Left renal cortex interstitium (tissue), 4 donors: Measurements from ENCODE around the gene CAMKK2. TPM values are rescaled to one million over a fixed set of nuclear protein-coding genes. Genes with fewer than 3 reads are reported as not detected.
"Not testable (repeated sequence)": the region's sequence is repeated elsewhere in the genome, so short reads cannot be mapped to it uniquely, and the experiment has no call there.

Experiments used
- DNase-seq, 4 donors: peaks; one replicate each; pipeline ENCODE4 v3.0.0-alpha.2; 2013; ENCODE audit warnings: low read depth in 4 of 4, low spot score in 2 of 4, missing footprints in 1 of 4
- polyA plus RNA-seq, 4 donors: library from polyadenylated mRNA; unstranded; fragments of 120-200 nt; gene quantifications; one replicate each; pipeline ENCODE4 v1.2.1, GENCODE V29; 2013; ENCODE audit not compliant: insufficient read length in 4 of 4

CAMKK2 gene
- polyA plus RNA-seq, 4 donors: 33.7 to 39.9 (median 34.8) TPM

DNA sequence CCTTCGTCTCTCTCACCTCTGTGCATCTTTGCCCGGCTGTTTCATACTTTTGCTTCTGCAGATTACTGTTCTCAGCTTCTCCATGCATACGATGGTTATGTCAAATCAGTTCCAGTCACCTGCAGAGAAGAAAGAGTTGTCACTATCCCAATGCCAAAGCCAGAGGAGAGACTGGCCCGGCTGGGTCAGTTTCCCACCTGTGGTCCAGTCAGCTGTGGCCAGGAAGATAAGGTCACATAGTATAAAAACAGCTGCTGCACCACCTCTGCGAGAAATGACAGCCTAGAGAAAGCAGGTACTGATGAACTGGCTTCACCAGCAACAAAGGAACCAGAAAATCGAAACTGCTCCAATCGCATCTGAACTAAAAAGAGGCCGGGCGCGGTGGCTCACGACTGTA, 93.0 kb downstream of the CAMKK2 start:
- DNase-seq: no peak

- DNase-seq: no peak
These were observed 93.8 kb downstream of the CAMKK2 start for GRCh38 chr12:121202407-121203355.

- not testable (repeated sequence) for DNase-seq
These were observed 95.4 kb downstream of the CAMKK2 start for GRCh38 chr12:121201140-121201539.

DNA sequence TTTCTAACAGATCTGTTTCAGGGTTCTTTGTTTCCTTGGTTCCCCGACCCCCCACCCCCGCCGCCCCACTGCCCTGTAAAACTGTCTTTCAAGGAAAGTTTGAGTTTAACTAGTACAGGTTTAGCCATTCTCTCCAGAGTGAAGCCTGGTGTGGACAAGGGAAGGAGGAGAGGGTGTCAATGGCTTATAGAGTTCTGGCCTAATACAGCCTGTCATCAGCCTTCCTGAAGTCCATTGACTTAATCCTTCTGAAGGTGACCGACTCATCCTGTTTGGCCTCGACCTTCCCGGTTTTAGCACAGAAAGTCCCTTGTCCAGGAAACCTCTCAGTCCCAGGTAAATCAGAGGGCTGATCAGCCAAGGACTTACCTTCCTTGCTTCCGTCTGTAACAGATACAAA, 97.6 kb downstream of the CAMKK2 start:
- no peak for DNase-seq

DNA sequence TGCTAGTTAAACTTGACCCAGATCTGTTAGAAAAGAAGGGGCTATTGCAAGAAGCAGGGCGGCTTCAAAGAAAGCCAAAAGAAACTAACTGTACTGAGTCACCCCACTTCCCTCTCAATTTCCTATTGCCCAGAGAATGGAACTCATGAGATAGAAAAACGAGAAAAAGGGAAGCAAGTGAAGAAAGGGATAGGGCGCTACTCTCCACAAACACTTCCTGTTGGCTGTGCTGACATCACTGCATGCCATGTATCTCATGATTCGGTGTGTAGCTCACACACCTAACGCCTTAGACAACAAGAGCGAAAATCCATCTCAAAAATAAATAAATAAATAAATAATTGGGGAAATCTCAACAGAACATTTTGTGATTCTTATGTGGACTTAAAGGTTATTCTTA, 99.6 kb downstream of the CAMKK2 start:
- DNase-seq: no peak

- no peak for DNase-seq
These were observed 105.4 kb downstream of the CAMKK2 start for GRCh38 chr12:121191151-121191550.

- no peak for DNase-seq
These were observed 105.9 kb downstream of the CAMKK2 start for GRCh38 chr12:121190523-121191031.

DNA sequence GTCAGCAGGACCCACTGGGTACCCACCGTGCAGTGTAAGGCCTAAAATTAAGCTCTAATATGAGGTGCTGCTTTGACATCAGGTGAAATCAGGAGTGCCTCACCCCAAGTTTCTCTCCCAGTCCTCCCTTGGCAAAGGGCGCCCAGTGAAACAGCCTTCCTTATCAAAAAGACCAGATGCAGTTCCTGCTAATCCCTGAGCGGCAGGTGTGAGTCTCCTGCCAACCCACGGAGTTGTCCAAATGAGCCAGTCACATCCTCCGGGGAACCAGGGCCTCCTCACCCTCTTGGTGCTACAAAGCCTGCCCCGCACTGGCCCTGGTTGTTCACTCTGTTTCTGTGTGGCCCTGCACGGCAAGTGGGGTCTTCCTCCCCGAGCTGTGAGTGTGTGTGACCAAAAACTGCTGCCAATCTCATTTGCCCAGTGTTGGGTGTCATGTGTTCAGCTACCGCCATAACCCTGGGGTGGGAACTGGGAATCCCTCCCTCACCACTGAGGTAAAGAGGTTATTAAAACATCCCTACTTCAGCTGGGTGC, 106.8 kb downstream of the CAMKK2 start:
- DNase-seq: no peak

GRCh38 chr12:121189131-121189530, 107.4 kb downstream of the CAMKK2 start:
- DNase-seq: no peak

DNA sequence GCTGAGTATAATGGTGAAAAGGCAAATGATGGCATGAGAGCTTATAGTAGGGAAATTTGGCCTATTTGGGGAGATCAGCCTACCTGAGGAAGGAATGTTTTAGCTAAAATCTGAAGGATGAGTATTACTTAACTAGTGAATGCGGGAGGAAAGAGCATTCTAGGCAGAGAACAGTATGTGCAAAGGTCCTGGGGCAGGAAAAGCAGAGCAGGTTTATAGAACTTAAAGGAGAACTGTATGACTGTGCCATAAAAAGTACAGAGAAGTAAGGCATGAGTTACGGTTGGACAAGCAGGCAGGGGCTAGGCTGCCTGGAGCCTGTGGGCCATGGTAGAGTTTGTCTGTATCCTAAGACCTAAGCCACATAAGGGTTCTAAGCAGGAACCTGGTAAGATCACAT, 108.3 kb downstream of the CAMKK2 start:
- DNase-seq: no peak

Other genes with a start within 250 kb of the CAMKK2 start
- gene P2RX7, start 163.8 kb downstream of the CAMKK2 start, polyA plus RNA-seq: 1 to 10 TPM in 3 of 4 donors, under 1 TPM in 1; 0.73 to 1.1 (median 1.0) TPM
- 10 to 100 TPM; 30.2 to 38.3 (median 34.4) TPM for gene P2RX4, start 86.6 kb downstream of the CAMKK2 start, polyA plus RNA-seq
- gene ANAPC5, start 55.7 kb upstream of the CAMKK2 start, polyA plus RNA-seq: 100 to 1,000 TPM; 116 to 209 (median 162) TPM
- 10 to 100 TPM; 39.5 to 50.4 (median 45.7) TPM for gene RNF34, start 103.4 kb upstream of the CAMKK2 start, polyA plus RNA-seq